Measurements from ENCODE around the gene F8. TPM values are rescaled to one million over a fixed set of nuclear protein-coding genes. Genes with fewer than 3 reads are reported as not detected.

The F8 gene
- polyA plus RNA-seq, 1 donor from 2014 or later = 2.1 TPM

DNA sequence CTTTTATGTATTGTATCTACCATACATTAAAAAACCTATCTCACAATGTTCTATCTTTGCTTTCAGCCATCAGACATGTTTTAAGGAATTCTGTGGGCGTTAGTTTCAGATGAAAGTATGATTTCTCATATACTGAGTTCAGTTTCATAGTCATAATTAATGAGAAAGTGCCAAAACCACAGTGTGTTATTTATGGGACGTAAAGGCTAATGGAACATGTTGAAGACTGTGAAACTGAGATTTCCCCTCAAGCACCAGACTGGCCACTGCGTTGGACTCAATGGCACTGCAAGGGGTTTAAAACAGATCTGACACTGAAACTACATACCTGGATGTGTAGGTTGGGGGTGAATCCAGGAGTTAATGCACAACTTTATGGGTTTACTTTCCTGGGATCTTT lies 32.0 kb downstream of the F8 start:
- Histone ChIP-seq H2AFZ (ENCODE audit: low read depth, low read length) (no peak overlapping the region), H4K20me1 (ENCODE audit: insufficient read depth) (no peaks in the 10 kb centered on the region), H3F3A (ENCODE audit: insufficient read depth, low read length, poor library complexity, severe bottlenecking) (no peaks in the 10 kb centered on the region), H3K79me2 (replicated peaks; ENCODE audit: insufficient read depth, low read length) (no peaks in the 10 kb centered on the region), H3K36me3 (ENCODE audit: insufficient read depth, low read length) (no peaks in the 10 kb centered on the region), H3K27ac (ENCODE audit: low read length) (no peak overlapping the region), H3K9ac (ENCODE audit: low read length) (no peak overlapping the region), H3K4me2 (ENCODE audit: low read length) (no peak overlapping the region), H3K27me3 (ENCODE audit: insufficient read depth, low read depth, low read length) (no peaks in the 10 kb centered on the region), H3K4me3 (ENCODE audit: low read length) (no peak overlapping the region), H3K9me2 (ENCODE audit: insufficient read depth, low read length) (no peaks in the 10 kb centered on the region), H3K9me3 (ENCODE audit: low read length) (no peaks in the 10 kb centered on the region)
- TF ChIP-seq MXI1 (conservative IDR thresholded peaks at IDR 0.05; ENCODE audit: poor library complexity, severe bottlenecking) (no peak), RAD21 (conservative IDR thresholded peaks at IDR 0.05) (no peak), EZH2 (IDR thresholded peaks at IDR 0.05; ENCODE audit: borderline replicate concordance, insufficient read depth, low read length, poor library complexity, severe bottlenecking) (no peak), TAF1 (IDR thresholded peaks at IDR 0.05; ENCODE audit: low read depth) (no peak), SMC3 (conservative IDR thresholded peaks at IDR 0.05; ENCODE audit: poor library complexity) (no peak)
- TF ChIP-seq, protein P1, sequence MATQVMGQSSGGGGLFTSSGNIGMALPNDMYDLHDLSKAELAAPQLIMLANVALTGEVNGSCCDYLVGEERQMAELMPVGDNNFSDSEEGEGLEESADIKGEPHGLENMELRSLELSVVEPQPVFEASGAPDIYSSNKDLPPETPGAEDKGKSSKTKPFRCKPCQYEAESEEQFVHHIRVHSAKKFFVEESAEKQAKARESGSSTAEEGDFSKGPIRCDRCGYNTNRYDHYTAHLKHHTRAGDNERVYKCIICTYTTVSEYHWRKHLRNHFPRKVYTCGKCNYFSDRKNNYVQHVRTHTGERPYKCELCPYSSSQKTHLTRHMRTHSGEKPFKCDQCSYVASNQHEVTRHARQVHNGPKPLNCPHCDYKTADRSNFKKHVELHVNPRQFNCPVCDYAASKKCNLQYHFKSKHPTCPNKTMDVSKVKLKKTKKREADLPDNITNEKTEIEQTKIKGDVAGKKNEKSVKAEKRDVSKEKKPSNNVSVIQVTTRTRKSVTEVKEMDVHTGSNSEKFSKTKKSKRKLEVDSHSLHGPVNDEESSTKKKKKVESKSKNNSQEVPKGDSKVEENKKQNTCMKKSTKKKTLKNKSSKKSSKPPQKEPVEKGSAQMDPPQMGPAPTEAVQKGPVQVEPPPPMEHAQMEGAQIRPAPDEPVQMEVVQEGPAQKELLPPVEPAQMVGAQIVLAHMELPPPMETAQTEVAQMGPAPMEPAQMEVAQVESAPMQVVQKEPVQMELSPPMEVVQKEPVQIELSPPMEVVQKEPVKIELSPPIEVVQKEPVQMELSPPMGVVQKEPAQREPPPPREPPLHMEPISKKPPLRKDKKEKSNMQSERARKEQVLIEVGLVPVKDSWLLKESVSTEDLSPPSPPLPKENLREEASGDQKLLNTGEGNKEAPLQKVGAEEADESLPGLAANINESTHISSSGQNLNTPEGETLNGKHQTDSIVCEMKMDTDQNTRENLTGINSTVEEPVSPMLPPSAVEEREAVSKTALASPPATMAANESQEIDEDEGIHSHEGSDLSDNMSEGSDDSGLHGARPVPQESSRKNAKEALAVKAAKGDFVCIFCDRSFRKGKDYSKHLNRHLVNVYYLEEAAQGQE (IDR thresholded peaks at IDR 0.05; ENCODE audit: borderline replicate concordance) = no peak

GRCh38 chrX:154988719-154989118 lies 33.8 kb downstream of the F8 start:
- H3F3A ChIP-seq (ENCODE audit: insufficient read depth, low read length, poor library complexity, severe bottlenecking) = no peaks in the 10 kb centered on the region
- H3K36me3 ChIP-seq (ENCODE audit: insufficient read depth, low read length) = no peaks in the 10 kb centered on the region
- no peak for TF ChIP-seq EZH2 (IDR thresholded peaks at IDR 0.05; ENCODE audit: borderline replicate concordance, insufficient read depth, low read length, poor library complexity, severe bottlenecking)
- H3K9me2 ChIP-seq (ENCODE audit: insufficient read depth, low read length) = no peaks in the 10 kb centered on the region
- H3K27ac ChIP-seq (ENCODE audit: low read length) = no peak overlapping the region
- no peak overlapping the region for H3K9ac ChIP-seq (ENCODE audit: low read length)
- H3K4me2 ChIP-seq (ENCODE audit: low read length) = no peak overlapping the region
- H4K20me1 ChIP-seq (ENCODE audit: insufficient read depth) = no peaks in the 10 kb centered on the region
- no peaks in the 10 kb centered on the region for H3K27me3 ChIP-seq (ENCODE audit: insufficient read depth, low read depth, low read length)
- no peaks in the 10 kb centered on the region for H3K9me3 ChIP-seq (ENCODE audit: low read length)
- no peaks in the 10 kb centered on the region for H3K79me2 ChIP-seq (replicated peaks; ENCODE audit: insufficient read depth, low read length)
- no peak overlapping the region for H2AFZ ChIP-seq (ENCODE audit: low read depth, low read length)
- no peak overlapping the region for H3K4me3 ChIP-seq (ENCODE audit: low read length)

- no peaks in the 10 kb centered on the region for H3K9me2 ChIP-seq (ENCODE audit: insufficient read depth, low read length)
- no peaks in the 10 kb centered on the region for H4K20me1 ChIP-seq (ENCODE audit: insufficient read depth)
- no peaks in the 10 kb centered on the region for H3K79me2 ChIP-seq (replicated peaks; ENCODE audit: insufficient read depth, low read length)
- no peak overlapping the region for H3K4me2 ChIP-seq (ENCODE audit: low read length)
- no peak overlapping the region for H3K9ac ChIP-seq (ENCODE audit: low read length)
- no peak for TF ChIP-seq EZH2 (IDR thresholded peaks at IDR 0.05; ENCODE audit: borderline replicate concordance, insufficient read depth, low read length, poor library complexity, severe bottlenecking)
- no peaks in the 10 kb centered on the region for H3K27me3 ChIP-seq (ENCODE audit: insufficient read depth, low read depth, low read length)
- no peak overlapping the region for H2AFZ ChIP-seq (ENCODE audit: low read depth, low read length)
- no peak overlapping the region for H3K27ac ChIP-seq (ENCODE audit: low read length)
- no peaks in the 10 kb centered on the region for H3K9me3 ChIP-seq (ENCODE audit: low read length)
- no peaks in the 10 kb centered on the region for H3F3A ChIP-seq (ENCODE audit: insufficient read depth, low read length, poor library complexity, severe bottlenecking)
- H3K4me3 ChIP-seq (ENCODE audit: low read length) = no peak overlapping the region
- no peaks in the 10 kb centered on the region for H3K36me3 ChIP-seq (ENCODE audit: insufficient read depth, low read length)
Measured at GRCh38 chrX:154987940-154988339, 34.6 kb downstream of the F8 start.
